DND-41 (cell line): ENCODE measurements around the gene HTRA3.

Experiments
- ATAC-seq: fragments of 200-7000 bp; cut with Tn5 transposase; 3 replicates; pipeline ENCODE4 v1.9.1; 2021; ENCODE audit warnings: low read depth; ENCODE audit not compliant: insufficient read depth
- DNase-seq: peaks from one replicate; pipeline ENCODE4 v3.0.0-alpha.2; 2020
- H2AFZ ChIP-seq: 2 replicates; pipeline ENCODE4 v1.6.0; 2012; ENCODE audit warnings: low read depth, low read length
- H3K27ac ChIP-seq: 2 replicates; pipeline ENCODE4 v1.5.1; 2012; ENCODE audit warnings: low read length, inconsistent platforms
- H3K27me3 ChIP-seq: fragments of 200-600 bp; sonication (generic); 2 replicates; pipeline ENCODE4 v1.6.0; 2012; ENCODE audit warnings: low read length, mild to moderate bottlenecking, inconsistent platforms; ENCODE audit not compliant: insufficient read depth, poor library complexity
- H3K36me3 ChIP-seq: 2 replicates; pipeline ENCODE4 v1.5.1; 2012; ENCODE audit warnings: low read length, inconsistent platforms; ENCODE audit not compliant: insufficient read depth
- H3K4me1 ChIP-seq: 2 replicates; pipeline ENCODE4 v1.5.1; 2012; ENCODE audit warnings: mild to moderate bottlenecking, low read length; ENCODE audit not compliant: insufficient read depth
- H3K4me2 ChIP-seq: 2 replicates; pipeline ENCODE4 v1.6.0; 2012; ENCODE audit warnings: mild to moderate bottlenecking, moderate library complexity, low read length, inconsistent platforms; ENCODE audit not compliant: insufficient read depth
- H3K4me3 ChIP-seq, 2 experiments: fragments of 200-600 bp in 1 of 2; shearing (Covaris generic) in 1 of 2; 2 replicates each; pipeline ENCODE4 v1.5.1; 2012 to 2016; ENCODE audit warnings: inconsistent platforms in 2 of 2, low read length in 2 of 2, mild to moderate bottlenecking in 2 of 2, low read depth in 1 of 2, moderate library complexity in 1 of 2
- H3K79me2 ChIP-seq: 2 replicates; pipeline ENCODE4 v1.6.0; 2012; ENCODE audit warnings: low read length, inconsistent platforms; ENCODE audit not compliant: insufficient read depth
- H3K9ac ChIP-seq: 2 replicates; pipeline ENCODE4 v1.6.0; 2012; ENCODE audit warnings: low read depth, mild to moderate bottlenecking, inconsistent platforms, low read length, moderate library complexity
- H3K9me3 ChIP-seq: 2 replicates; pipeline ENCODE4 v1.5.1; 2012; ENCODE audit warnings: low read length, moderate library complexity, mild to moderate bottlenecking, inconsistent platforms; ENCODE audit not compliant: insufficient read depth, severe bottlenecking
- H4K20me1 ChIP-seq: 2 replicates; pipeline ENCODE4 v1.6.0; 2012; ENCODE audit warnings: low read length; ENCODE audit not compliant: insufficient read depth
- CTCF ChIP-seq: IDR thresholded peaks from 2 replicates; pipeline ENCODE4 v1.5.1; 2012; ENCODE audit warnings: borderline replicate concordance, low read length, moderate library complexity, mild to moderate bottlenecking; ENCODE audit not compliant: poor library complexity, severe bottlenecking; ENCODE audit errors: extremely low read depth
- EZH2 ChIP-seq: IDR thresholded peaks from 3 replicates; pipeline ENCODE4 v1.6.1; 2012; ENCODE audit warnings: borderline replicate concordance, low read depth, mild to moderate bottlenecking, moderate library complexity, low read length, inconsistent platforms; ENCODE audit not compliant: severe bottlenecking

Gene HTRA3

GRCh38 chr4:8252301-8253173 is 17.0 kb upstream of the HTRA3 start:
- no peak overlapping the region for H2AFZ ChIP-seq
- H3K4me2 ChIP-seq: no peak overlapping the region
- no peaks in the 10 kb centered on the region for H3K27me3 ChIP-seq
- no peak overlapping the region for H3K4me3 ChIP-seq
- H4K20me1 ChIP-seq: no peaks in the 10 kb centered on the region
- no peaks in the 10 kb centered on the region for H3K36me3 ChIP-seq
- H3K9ac ChIP-seq: no peak overlapping the region
- DNase-seq (no peak), ATAC-seq (no peak)
- no peaks in the 10 kb centered on the region for H3K79me2 ChIP-seq
- H3K9me3 ChIP-seq: no peaks in the 10 kb centered on the region
- TF ChIP-seq EZH2 (no peak), CTCF (no peak)
- H3K4me1 ChIP-seq: no peaks in the 10 kb centered on the region
- no peak overlapping the region for H3K27ac ChIP-seq

GRCh38 chr4:8254076-8254475 is 15.5 kb upstream of the HTRA3 start:
- Histone ChIP-seq H3K4me3 (no peak overlapping the region), H3K27ac (no peak overlapping the region), H3K79me2 (no peaks in the 10 kb centered on the region), H3K4me2 (no peak overlapping the region), H2AFZ (no peak overlapping the region), H3K36me3 (no peaks in the 10 kb centered on the region), H3K9me3 (no peaks in the 10 kb centered on the region), H3K9ac (no peak overlapping the region), H3K27me3 (no peaks in the 10 kb centered on the region), H3K4me1 (no peaks in the 10 kb centered on the region), H4K20me1 (no peaks in the 10 kb centered on the region)
- ATAC-seq (no peak), DNase-seq (no peak)
- TF ChIP-seq CTCF (no peak), EZH2 (no peak)

GRCh38 chr4:8255698-8256441 is 13.7 kb upstream of the HTRA3 start:
- Histone ChIP-seq H3K4me2 (no peak overlapping the region), H4K20me1 (no peaks in the 10 kb centered on the region)
- no peak for DNase-seq

More at GRCh38 chr4:8255698-8256441, 13.7 kb upstream of the HTRA3 start:
- Histone ChIP-seq H2AFZ (no peak overlapping the region), H3K4me3 (no peak overlapping the region), H3K4me1 (no peaks in the 10 kb centered on the region), H3K36me3 (no peaks in the 10 kb centered on the region), H3K27ac (no peak overlapping the region), H3K79me2 (no peaks in the 10 kb centered on the region), H3K9me3 (no peaks in the 10 kb centered on the region), H3K27me3 (no peaks in the 10 kb centered on the region), H3K9ac (no peak overlapping the region)
- TF ChIP-seq EZH2 (no peak), CTCF (no peak)
- ATAC-seq: no peak
